GM12878 (cell line): ENCODE data around the gene RTP5. TPM values are rescaled to one million over a fixed set of nuclear protein-coding genes. Genes with fewer than 3 reads are reported as not detected.
"Not testable (repeated sequence)": the region's sequence is repeated elsewhere in the genome, so short reads cannot be mapped to it uniquely, and the experiment has no call there.

Experiments
- ATAC-seq: fragments of 200-7000 bp; cut with Tn5 transposase; 3 replicates; pipeline ENCODE4 v1.9.1; 2020; ENCODE audit warnings: mild to moderate bottlenecking, moderate library complexity
- BruUV-seq: library from RNA; stranded (reverse); fragments of 400-500 nt; replicated peaks from 2 replicates; lab custom pipeline; 2021; lab: Mats Ljungman, UMichigan
- CTCF ChIA-PET: fragments of 300-600 bp; sonication (Branson Sonifier 250); formaldehyde crosslinking; extraction: SDS; loops from one replicate; lab custom pipeline; 2021; ENCODE audit warnings: inconsistent platforms; lab: Yijun Ruan, JAX
- POLR2A ChIA-PET: fragments of 350-600 bp; formaldehyde crosslinking; extraction: SDS; loops from one replicate; lab custom pipeline; 2021; ENCODE audit warnings: inconsistent platforms; lab: Charles Lee
- RAD21 ChIA-PET: fragments of 300-600 bp; sonication (Branson Sonifier 250); formaldehyde crosslinking; loops from one replicate; lab custom pipeline; 2023; ENCODE audit warnings: antibody characterized with exemption; ENCODE audit not compliant: unreplicated experiment; lab: Charles Lee
- SMC1A ChIA-PET: fragments of 300-600 bp; sonication (Branson Sonifier 250); formaldehyde crosslinking; loops from one replicate; lab custom pipeline; 2023; ENCODE audit not compliant: unreplicated experiment, uncharacterized antibody; lab: Charles Lee
- DNase-seq: peaks from one replicate; pipeline ENCODE4 v3.0.0-alpha.2; 2011; ENCODE audit warnings: low read depth, low spot score
- FAIRE-seq: peaks from 3 replicates; lab custom pipeline; 2011; peaks lifted over from hg19 to GRCh38; lab: Jason Lieb, UNC
- H2AFZ ChIP-seq: 2 replicates; pipeline ENCODE4 v1.6.0; 2011; ENCODE audit warnings: low read depth, low read length, control low read depth; ENCODE audit not compliant: control insufficient read depth
- H3K27ac ChIP-seq: 2 replicates; pipeline ENCODE4 v1.5.1; 2011; ENCODE audit warnings: control low read depth; ENCODE audit not compliant: control insufficient read depth, insufficient read depth
- H3K27me3 ChIP-seq, 2 experiments: replicated peaks in 1 of 2; 2 replicates each; pipeline versions ENCODE4 v1.6.0 to v1.6.1; 2011; ENCODE audit warnings: low read length in 1 of 2; ENCODE audit not compliant: control insufficient read depth in 2 of 2, insufficient read depth in 2 of 2
- H3K36me3 ChIP-seq, 2 experiments: 2 replicates each; pipeline ENCODE4 v1.5.1; 2011; ENCODE audit warnings: low read length in 1 of 2; ENCODE audit not compliant: control insufficient read depth in 2 of 2, insufficient read depth in 2 of 2
- H3K4me1 ChIP-seq: 2 replicates; pipeline ENCODE4 v1.6.1; 2011; ENCODE audit warnings: mild to moderate bottlenecking, low read length, moderate library complexity, mixed read lengths; ENCODE audit not compliant: control insufficient read depth, insufficient read depth
- H3K4me2 ChIP-seq: 2 replicates; pipeline ENCODE4 v1.6.0; 2011; ENCODE audit warnings: control low read depth; ENCODE audit not compliant: control insufficient read depth, insufficient read depth
- H3K4me3 ChIP-seq: fragments of 200-600 bp; sonication (generic); 2 replicates; pipeline ENCODE4 v1.5.1; 2016
- H3K79me2 ChIP-seq: 2 replicates; pipeline ENCODE4 v1.6.0; 2011; ENCODE audit warnings: low read length; ENCODE audit not compliant: control insufficient read depth, insufficient read depth
- H3K9ac ChIP-seq: 2 replicates; pipeline ENCODE4 v1.8.0; 2011; ENCODE audit warnings: low read length, control low read depth, mixed read lengths; ENCODE audit not compliant: control insufficient read depth, insufficient read depth
- H3K9me3 ChIP-seq: replicated peaks from 3 replicates; pipeline ENCODE4 v1.5.1; 2011; ENCODE audit warnings: mild to moderate bottlenecking, low read length; ENCODE audit not compliant: control insufficient read depth, insufficient read depth
- H4K20me1 ChIP-seq: 2 replicates; pipeline ENCODE4 v1.6.0; 2011; ENCODE audit not compliant: control insufficient read depth, insufficient read depth
- BCL11A ChIP-seq: IDR thresholded peaks from 2 replicates; pipeline ENCODE4 v1.6.1; 2011; ENCODE audit warnings: low read depth, low read length
- CHD4 ChIP-seq: fragments of 200-600 bp; sonication (generic); IDR thresholded peaks from 2 replicates; pipeline ENCODE4 v1.6.1; 2016; ENCODE audit warnings: mild to moderate bottlenecking
- CREB1 ChIP-seq: IDR thresholded peaks from 2 replicates; pipeline ENCODE4 v1.6.1; 2012; ENCODE audit warnings: low read depth, mild to moderate bottlenecking, inconsistent platforms
- GABPA ChIP-seq: IDR thresholded peaks from 2 replicates; pipeline ENCODE4 v1.6.1; 2014; ENCODE audit warnings: antibody characterized with exemption, low read depth, mild to moderate bottlenecking, inconsistent platforms
- NBN ChIP-seq: fragments of 450-650 bp; IDR thresholded peaks from 2 replicates; pipeline ENCODE4 v1.6.1; 2016
- POU2F2 ChIP-seq: IDR thresholded peaks from 3 replicates; pipeline ENCODE4 v1.6.1; 2011; ENCODE audit warnings: low read depth, mild to moderate bottlenecking, low read length, borderline replicate concordance
- SIN3A ChIP-seq: IDR thresholded peaks from 2 replicates; pipeline ENCODE4 v1.6.1; 2012; ENCODE audit warnings: low read depth, low read length, improper control_type of control experiment
- SIX5 ChIP-seq: IDR thresholded peaks from 2 replicates; pipeline ENCODE4 v1.6.1; 2011; ENCODE audit warnings: mild to moderate bottlenecking, low read depth, low read length, moderate library complexity; ENCODE audit not compliant: severe bottlenecking
- TBL1XR1 ChIP-seq: IDR thresholded peaks from 2 replicates; pipeline ENCODE4 v1.6.1; 2012; ENCODE audit warnings: low read depth, low read length, improper control_type of control experiment
- YY1 ChIP-seq: IDR thresholded peaks from 2 replicates; pipeline ENCODE4 v1.6.1; 2011; ENCODE audit warnings: low read depth, mild to moderate bottlenecking, low read length
- ZBED1 ChIP-seq: IDR thresholded peaks from 2 replicates; pipeline ENCODE4 v1.6.1; 2016; ENCODE audit warnings: borderline replicate concordance
- ZBTB33 ChIP-seq: fragments of 450-650 bp; IDR thresholded peaks from 2 replicates; pipeline ENCODE4 v1.6.1; 2017; ENCODE audit warnings: mild to moderate bottlenecking
- WGBS: methylation state at CpG from one replicate; pipeline ENCODE4 v1.1.6; 2016; ENCODE audit warnings: low lambda C conversion rate; ENCODE audit not compliant: insufficient replicate concordance, insufficient coverage; ENCODE audit errors: missing lambda C conversion rate; 5-methylcytosine and 5-hydroxymethylcytosine counted together
- in situ Hi-C: fragments of 300-500 bp; cut with MboI; formaldehyde crosslinking; loops from 9 replicates; pipeline ENCODE4 v1.14.3; 2018; ENCODE audit warnings: mixed read lengths
- intact Hi-C: fragments of 100-400 bp; cut with micrococcal nuclease; formaldehyde crosslinking; loops from one replicate; pipeline ENCODE4 v1.14.2; 2022; ENCODE audit not compliant: unreplicated experiment
- polyA plus RNA-seq, 11 experiments: library from polyadenylated mRNA; depleted of rRNA in 4 of 11; unstranded in 6 of 11; stranded (reverse) in 5 of 11; fragments of >200 nt; fragmentation: Nextera tagmentation in 4 of 11; fragmentation: Illumina TruSeq in 1 of 11; extraction: Ambion mirVana in 4 of 11; extraction: Trizol in 1 of 11; gene quantifications; 1 replicate in 1 of 11; 2 replicates in 10 of 11; pipeline versions ENCODE4 v1.2.1 to v1.2.3, GENCODE V29; 2011 to 2016; ENCODE audit warnings: inconsistent platforms in 2 of 11, missing spikeins in 2 of 11, low read depth in 1 of 11
- total RNA-seq, 4 experiments: library from RNA; depleted of rRNA in 3 of 4; stranded (reverse); fragments of >200 nt in 3 of 4; fragmentation: Illumina TruSeq in 1 of 4; extraction: Trizol in 1 of 4; gene quantifications; 2 replicates each; pipeline versions ENCODE4 v1.2.1 to v1.2.3, GENCODE V29; 2013 to 2021

The RTP5 gene
- total and polyA plus RNA-seq, 10 of the 15 experiments (the other 5 are each of a cell fraction or from before 2014, with no cell fraction given): 0.05 TPM; not detected in 9

- intact Hi-C loops, POLR2A ChIA-PET: not testable (repeated sequence)
These were observed 49.4 kb upstream of the RTP5 start for GRCh38 chr2:241819947-241820624.

DNA sequence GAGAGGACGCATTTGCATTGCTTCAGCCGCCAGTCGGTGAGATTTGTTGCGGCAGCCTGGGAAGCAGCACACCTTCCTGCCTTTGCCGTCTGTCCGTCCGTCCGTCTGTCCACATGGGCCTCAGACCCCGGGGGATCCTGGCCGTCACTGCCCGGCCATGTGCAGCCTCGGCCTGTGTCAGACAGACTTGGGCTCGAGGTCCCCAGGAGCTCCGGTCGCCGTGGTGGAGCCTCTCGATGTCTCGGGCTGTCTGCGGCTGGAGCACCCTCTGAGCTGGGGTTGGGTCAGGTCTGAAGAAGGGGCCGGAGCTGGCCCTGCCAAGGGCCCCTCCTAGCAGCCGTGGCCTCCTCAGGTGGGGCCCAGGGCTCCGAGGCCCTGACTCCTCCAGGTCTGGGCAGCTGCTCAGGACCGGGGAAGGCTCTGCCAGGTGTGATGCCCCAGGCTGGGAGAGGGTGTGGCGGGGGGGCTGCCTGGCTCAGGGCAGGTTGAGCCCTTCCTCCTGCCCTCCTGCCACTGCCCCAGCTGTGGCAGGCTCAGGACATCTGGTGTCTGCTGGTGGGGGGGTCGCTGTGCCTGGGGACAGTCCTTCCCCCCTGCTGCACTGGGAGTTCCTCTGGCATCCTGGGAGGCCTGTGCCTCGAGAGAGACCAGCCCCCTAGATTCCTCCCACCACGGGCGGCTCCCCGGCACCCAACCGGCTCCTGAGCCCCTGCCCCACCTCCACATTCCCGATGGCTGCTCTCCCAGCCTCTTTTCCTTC lies 48.7 kb upstream of the RTP5 start:
- H3K36me3 ChIP-seq: no peaks in the 10 kb centered on the region
- intact Hi-C loops (no loop called here), in situ Hi-C loops (no loop called here)
- H3K79me2 ChIP-seq: no peaks in the 10 kb centered on the region
- H3K27me3 ChIP-seq: no peaks in the 10 kb centered on the region
- no peaks in the 10 kb centered on the region; the same call in 1 of the 2 replicates for H3K4me1 ChIP-seq
- no peaks in the 10 kb centered on the region for H4K20me1 ChIP-seq
- no peak for DNase-seq
- 71% methylated on average over 31 of the region's 31 CpGs for WGBS
- BruUV-seq: no TSS peak
- no peaks in the 10 kb centered on the region; the same call in 2 of the 3 replicates for H3K9me3 ChIP-seq
- ChIA-PET CTCF (interaction anchor here (1.1 kb wide), 1 partner anchor 9 kb away, joined by 3 read pairs; no protein-coding TSS in a partner anchor), SMC1A (no interaction called here), POLR2A (no interaction called here), RAD21 (no interaction called here)
- no peak overlapping the region for H3K4me3 ChIP-seq
- H2AFZ ChIP-seq: no peak overlapping the region
- H3K9ac ChIP-seq: no peak overlapping the region
- no peak for ATAC-seq
- no peak for FAIRE-seq
- H3K27ac ChIP-seq: no peak overlapping the region
- H3K4me2 ChIP-seq: no peak overlapping the region
- no peak for TF ChIP-seq NBN
- TF ChIP-seq POU2F2: no peak
- TF ChIP-seq ZBED1: no peak
- TF ChIP-seq TBL1XR1: no peak
- TF ChIP-seq CREB1: no peak
- no peak for TF ChIP-seq GABPA
- TF ChIP-seq SIN3A: no peak
- no peak for TF ChIP-seq BCL11A
- no peak for TF ChIP-seq CHD4
- no peak for TF ChIP-seq ZBTB33
- no peak for TF ChIP-seq YY1
- no peak for TF ChIP-seq SIX5

More at GRCh38 chr2:241819947-241820624, 49.4 kb upstream of the RTP5 start:
- RAD21 ChIA-PET, BruUV-seq, H3K4me3 ChIP-seq, H3K4me2 ChIP-seq, FAIRE-seq, SMC1A ChIA-PET, H3K4me1 ChIP-seq, H3K27me3 ChIP-seq, H3K9me3 ChIP-seq, in situ Hi-C loops, H3K9ac ChIP-seq, H3K79me2 ChIP-seq, H3K27ac ChIP-seq, DNase-seq, H3K36me3 ChIP-seq, H4K20me1 ChIP-seq, H2AFZ ChIP-seq, ATAC-seq: not testable (repeated sequence)
- WGBS: 46% methylated on average over 24 of the region's 27 CpGs
- CTCF ChIA-PET: interaction anchor here (1.1 kb wide), 1 partner anchor 10 kb away, joined by 3 read pairs; no protein-coding TSS in a partner anchor
